Lung (tissue), 12 donors: Measurements from ENCODE around the gene OGT. TPM values are rescaled to one million over a fixed set of nuclear protein-coding genes. Genes with fewer than 3 reads are reported as not detected.

Source experiments
- ATAC-seq: fragments of 200-7000 bp; cut with Tn5 transposase; one replicate; pipeline ENCODE4 v1.9.1; 2020; ENCODE audit warnings: moderate number of reproducible peaks; ENCODE audit not compliant: insufficient read depth, low FRiP score
- DNase-seq, 3 donors: peaks; one replicate each; pipeline ENCODE4 v3.0.0-alpha.2; 2013 to 2017
- H3K27ac ChIP-seq, 2 donors: one replicate each; pipeline ENCODE4 v1.5.1; 2013; ENCODE audit warnings: mild to moderate bottlenecking in 2 of 2, moderate library complexity in 2 of 2, control low read depth in 1 of 2, inconsistent platforms in 1 of 2, low read depth in 1 of 2, low read length in 1 of 2
- H3K27me3 ChIP-seq, 3 donors: one replicate each; pipeline ENCODE4 v1.5.1; 2013; ENCODE audit warnings: low read length in 2 of 3; ENCODE audit not compliant: control insufficient read depth in 3 of 3, insufficient read depth in 3 of 3
- H3K36me3 ChIP-seq, 4 donors: one replicate each; pipeline ENCODE4 v1.5.1; 2013; ENCODE audit warnings: low read length in 4 of 4, mild to moderate bottlenecking in 1 of 4, moderate library complexity in 1 of 4; ENCODE audit not compliant: control insufficient read depth in 4 of 4, insufficient read depth in 4 of 4
- H3K4me1 ChIP-seq, 5 donors: one replicate each; pipeline ENCODE4 v1.5.1; 2013; ENCODE audit warnings: low read length in 5 of 5, mild to moderate bottlenecking in 2 of 5, moderate library complexity in 1 of 5; ENCODE audit not compliant: control insufficient read depth in 5 of 5, insufficient read depth in 5 of 5
- H3K4me3 ChIP-seq: one replicate; pipeline ENCODE4 v1.5.1; 2013; ENCODE audit warnings: mild to moderate bottlenecking, control low read depth, moderate library complexity
- H3K9ac ChIP-seq, 2 donors: one replicate each; pipeline ENCODE4 v1.5.1; 2013; ENCODE audit warnings: low read length in 2 of 2, control low read depth in 1 of 2; ENCODE audit not compliant: insufficient read depth in 1 of 2
- H3K9me3 ChIP-seq, 4 donors: one replicate each; pipeline ENCODE4 v1.5.1; 2013; ENCODE audit warnings: low read length in 3 of 4, mild to moderate bottlenecking in 1 of 4, moderate library complexity in 1 of 4; ENCODE audit not compliant: control insufficient read depth in 4 of 4, insufficient read depth in 3 of 4
- CTCF ChIP-seq: IDR thresholded peaks from 2 replicates; pipeline ENCODE4 v1.5.1; 2012; ENCODE audit warnings: mild to moderate bottlenecking; ENCODE audit errors: control extremely low read depth, extremely low read depth
- WGBS, 2 donors: extraction: QIAGEN DNeasy Blood & Tissue Kit; methylation state at CpG; one replicate each; pipeline ENCODE4 v1.1.7; 2013; 5-methylcytosine and 5-hydroxymethylcytosine counted together
- polyA plus RNA-seq, 2 donors: library from polyadenylated mRNA; stranded (reverse); fragments of 200-250 nt; gene quantifications; one replicate each; pipeline ENCODE4 v1.2.1, GENCODE V29; 2013
- total RNA-seq, 2 donors: library from RNA; depleted of rRNA in 1 of 2; stranded (reverse); fragments of >200 nt in 1 of 2; gene quantifications; one replicate each; pipeline ENCODE4 v1.2.1, GENCODE V29; 2014 to 2021
- donor health status: control.
- donor health status: control.
- donor health status: Bipolar disorder and iron deficiency.
- donor health status: healthy.
- donor health status: DM: yes; HTN: yes; CAD: no.

Gene OGT
- total and polyA plus RNA-seq, 4 donors: 32.3 to 385 (median 72.8) TPM

- Histone ChIP-seq H3K27ac (peak overlapping the region; percentile 86 to 92), H3K4me3 (no peak overlapping the region), H3K36me3 (peaks cover 0 to 8% (median 0%) of the 10 kb centered on the region in 4 donors), H3K27me3 (no peaks in the 10 kb centered on the region), H3K4me1 (peaks cover 0 to 7% (median 3%) of the 10 kb centered on the region in 5 donors), H3K9me3 (peaks cover 0 to 14% (median 4%) of the 10 kb centered on the region in 4 donors), H3K9ac (peak overlapping the region in 1 of 2 donors; percentile 80)
- DNase-seq: peak in 2 of 3 donors; percentile 22 to 29
- TF ChIP-seq CTCF: no peak
- no peak for ATAC-seq
- 0 to 28% methylated on average over 25 of the region's 25 CpGs for WGBS, 2 donors
Measured at GRCh38 chrX:71532078-71532752, 689 bp upstream of the OGT start.

- peak overlapping the region; percentile 71 to 87 for H3K9ac ChIP-seq
- WGBS, 2 donors: 1 to 29% methylated on average over 12 of the region's 12 CpGs
- TF ChIP-seq CTCF: no peak
- H3K36me3 ChIP-seq: peaks cover 0 to 8% (median 0%) of the 10 kb centered on the region in 4 donors
- peak overlapping the region; percentile 70 for H3K4me3 ChIP-seq
- ATAC-seq: no peak
- peaks cover 0 to 10% (median 3%) of the 10 kb centered on the region in 5 donors for H3K4me1 ChIP-seq
- no peaks in the 10 kb centered on the region for H3K27me3 ChIP-seq
- H3K9me3 ChIP-seq: peaks cover 0 to 14% (median 4%) of the 10 kb centered on the region in 4 donors
- peak overlapping the region; percentile 85 to 92 for H3K27ac ChIP-seq
- DNase-seq: peak in 2 of 3 donors; percentile 29 to 35
Measured at GRCh38 chrX:71533516-71533850, 579 bp downstream of the OGT start.

- Histone ChIP-seq H3K4me3 (peak overlapping the region; percentile 70), H3K27me3 (no peaks in the 10 kb centered on the region), H3K9ac (peak overlapping the region; percentile 71 to 87), H3K27ac (peak overlapping the region; percentile 85 to 92), H3K4me1 (peaks cover 0 to 10% (median 3%) of the 10 kb centered on the region in 5 donors), H3K36me3 (peaks cover 0 to 8% (median 0%) of the 10 kb centered on the region in 4 donors), H3K9me3 (peaks cover 0 to 14% (median 4%) of the 10 kb centered on the region in 4 donors)
- peak; percentile 40 to 75 (median 69) for DNase-seq
- no peak for TF ChIP-seq CTCF
- peak; percentile 13 for ATAC-seq
- 0 to 30% methylated on average over 31 of the region's 31 CpGs for WGBS, 2 donors
Measured at GRCh38 chrX:71533851-71534561, 1.1 kb downstream of the OGT start.
